HEK293 (cell line): ENCODE data around the gene DMD.

ENCODE experiments used
- CTCF ChIA-PET: fragments of 350-600 bp; formaldehyde crosslinking; extraction: SDS; loops from one replicate; lab custom pipeline; 2021; ENCODE audit warnings: antibody characterized with exemption; lab: Yijun Ruan, JAX
- POLR2A ChIA-PET: fragments of 300-600 bp; formaldehyde crosslinking; extraction: SDS; loops from one replicate; lab custom pipeline; 2020; ENCODE audit warnings: antibody characterized with exemption, inconsistent platforms; lab: Yijun Ruan, JAX
- H3K27ac ChIP-seq: fragments of 200-500 bp; sonication (Bioruptor generic); 2 replicates; pipeline ENCODE4 v1.5.1; 2014; ENCODE audit warnings: low read depth, low read length, control low read depth, inconsistent platforms; ENCODE audit errors: extremely low read depth
- H3K36me3 ChIP-seq, 2 experiments: fragments of 200-500 bp in 1 of 2; sonication (Bioruptor generic) in 1 of 2; 1 replicate in 1 of 2; 2 replicates in 1 of 2; pipeline ENCODE4 v1.5.1; 2014 to 2017; ENCODE audit warnings: inconsistent platforms in 2 of 2, low read length in 2 of 2; ENCODE audit not compliant: control insufficient read depth in 2 of 2, insufficient read depth in 1 of 2
- H3K4me1 ChIP-seq: fragments of 200-500 bp; sonication (Bioruptor generic); 2 replicates; pipeline ENCODE4 v1.5.1; 2014; ENCODE audit warnings: mild to moderate bottlenecking, low read length, inconsistent platforms; ENCODE audit not compliant: control insufficient read depth, insufficient read depth
- H3K4me3 ChIP-seq: 2 replicates; pipeline ENCODE4 v1.5.1; 2011; ENCODE audit warnings: low read depth, mild to moderate bottlenecking, control low read depth, low read length, moderate library complexity
- H3K9me3 ChIP-seq: fragments of 200-500 bp; sonication (Bioruptor generic); 2 replicates; pipeline ENCODE4 v1.5.1; 2014; ENCODE audit warnings: low read depth, low read length, inconsistent platforms; ENCODE audit not compliant: control insufficient read depth, insufficient read depth
- MEIS1 ChIP-seq: sonication (generic); formaldehyde crosslinking; IDR thresholded peaks from 2 replicates; pipeline ENCODE4 v1.8.1; 2022; ENCODE audit warnings: missing genetic modification reagents, mild to moderate bottlenecking, borderline replicate concordance
- OVOL3 ChIP-seq: fragments of 450-650 bp; formaldehyde crosslinking; IDR thresholded peaks from 2 replicates; pipeline ENCODE4 v1.5.1; 2016; ENCODE audit warnings: missing biosample characterization, missing genetic modification characterization
- PATZ1 ChIP-seq: fragments of 450-650 bp; formaldehyde crosslinking; IDR thresholded peaks from 2 replicates; pipeline ENCODE4 v1.5.1; 2016; ENCODE audit warnings: missing biosample characterization, missing genetic modification characterization
- SP7 ChIP-seq: fragments of 450-650 bp; formaldehyde crosslinking; IDR thresholded peaks from 2 replicates; pipeline ENCODE4 v1.5.1; 2016; ENCODE audit warnings: missing biosample characterization, missing genetic modification characterization
- TCF7L2 ChIP-seq: IDR thresholded peaks from 2 replicates; pipeline ENCODE4 v1.6.1; 2011; ENCODE audit warnings: low read depth, mild to moderate bottlenecking, inconsistent platforms, low read length, moderate library complexity, borderline replicate concordance
- YY2 ChIP-seq: fragments of 450-650 bp; formaldehyde crosslinking; IDR thresholded peaks from 2 replicates; pipeline ENCODE4 v1.5.1; 2016; ENCODE audit warnings: missing biosample characterization, missing genetic modification characterization
- ZBTB21 ChIP-seq: fragments of 450-650 bp; formaldehyde crosslinking; IDR thresholded peaks from 2 replicates; pipeline ENCODE4 v1.5.1; 2017; ENCODE audit warnings: missing biosample characterization, missing genetic modification characterization
- ZNF114 ChIP-seq: fragments of 450-650 bp; formaldehyde crosslinking; IDR thresholded peaks from 2 replicates; pipeline ENCODE4 v1.5.0; 2017; ENCODE audit warnings: missing biosample characterization, missing genetic modification characterization
- ZNF140 ChIP-seq: fragments of 450-650 bp; formaldehyde crosslinking; IDR thresholded peaks from 2 replicates; pipeline ENCODE4 v1.5.1; 2016; ENCODE audit warnings: missing biosample characterization, missing genetic modification characterization
- ZNF175 ChIP-seq: fragments of 450-650 bp; formaldehyde crosslinking; IDR thresholded peaks from 2 replicates; pipeline ENCODE4 v1.5.1; 2016; ENCODE audit warnings: missing biosample characterization, missing genetic modification characterization
- ZNF19 ChIP-seq: fragments of 450-650 bp; formaldehyde crosslinking; IDR thresholded peaks from 2 replicates; pipeline ENCODE4; 2016; ENCODE audit warnings: missing biosample characterization, missing genetic modification characterization, low read depth
- ZNF239 ChIP-seq: fragments of 450-650 bp; formaldehyde crosslinking; IDR thresholded peaks from 2 replicates; pipeline ENCODE4 v1.5.1; 2016; ENCODE audit warnings: missing biosample characterization, missing genetic modification characterization
- ZNF274 ChIP-seq, 2 experiments: fragments of 200-500 bp in 1 of 2; fragments of 450-650 bp in 1 of 2; sonication (Bioruptor generic) in 1 of 2; formaldehyde crosslinking in 1 of 2; IDR thresholded peaks; 2 replicates each; pipeline versions ENCODE4 v1.5.1 to v1.6.1; 2014 to 2016; ENCODE audit warnings: borderline replicate concordance in 1 of 2, inconsistent platforms in 1 of 2, low read length in 1 of 2, missing biosample characterization in 1 of 2, missing genetic modification characterization in 1 of 2
- ZNF354C ChIP-seq: fragments of 450-650 bp; formaldehyde crosslinking; IDR thresholded peaks from 2 replicates; pipeline ENCODE4 v1.5.1; 2016; ENCODE audit warnings: missing biosample characterization, missing genetic modification characterization, low read depth, borderline replicate concordance
- ZNF366 ChIP-seq: fragments of 450-650 bp; formaldehyde crosslinking; conservative IDR thresholded peaks from 2 replicates; pipeline ENCODE4 v1.5.1; 2016; ENCODE audit warnings: missing biosample characterization, missing genetic modification characterization
- ZNF426 ChIP-seq: fragments of 450-650 bp; formaldehyde crosslinking; IDR thresholded peaks from 2 replicates; pipeline ENCODE4 v1.5.1; 2017; ENCODE audit warnings: missing biosample characterization, missing genetic modification characterization, mild to moderate bottlenecking, inconsistent platforms, moderate library complexity
- ZNF449 ChIP-seq: fragments of 450-650 bp; formaldehyde crosslinking; IDR thresholded peaks from 2 replicates; pipeline ENCODE4 v1.5.1; 2017; ENCODE audit warnings: missing biosample characterization, mild to moderate bottlenecking, missing genetic modification characterization, moderate library complexity
- ZNF514 ChIP-seq: fragments of 450-650 bp; formaldehyde crosslinking; IDR thresholded peaks from 2 replicates; pipeline ENCODE4 v1.5.1; 2016; ENCODE audit warnings: missing biosample characterization, missing genetic modification characterization
- ZNF585B ChIP-seq: fragments of 450-650 bp; formaldehyde crosslinking; IDR thresholded peaks from 2 replicates; pipeline ENCODE4 v1.5.1; 2016; ENCODE audit warnings: missing biosample characterization, missing genetic modification characterization
- ZNF707 ChIP-seq: fragments of 450-650 bp; formaldehyde crosslinking; IDR thresholded peaks from 2 replicates; pipeline ENCODE4 v1.5.1; 2016; ENCODE audit warnings: missing biosample characterization, missing genetic modification characterization
- ZNF837 ChIP-seq: fragments of 450-650 bp; formaldehyde crosslinking; IDR thresholded peaks from 2 replicates; pipeline ENCODE4 v1.5.1; 2016; ENCODE audit warnings: missing biosample characterization, missing genetic modification characterization
- ZNF843 ChIP-seq: fragments of 450-650 bp; formaldehyde crosslinking; IDR thresholded peaks from 2 replicates; pipeline ENCODE4 v1.5.1; 2016; ENCODE audit warnings: missing biosample characterization, missing genetic modification characterization
- ZSCAN18 ChIP-seq: fragments of 450-650 bp; formaldehyde crosslinking; IDR thresholded peaks from 2 replicates; pipeline ENCODE4 v1.5.1; 2016; ENCODE audit warnings: missing biosample characterization, missing genetic modification characterization
- ZSCAN23 ChIP-seq: fragments of 450-650 bp; formaldehyde crosslinking; IDR thresholded peaks from 2 replicates; pipeline ENCODE4 v1.5.1; 2016; ENCODE audit warnings: missing biosample characterization, missing genetic modification characterization
- ZSCAN4 ChIP-seq: fragments of 450-650 bp; formaldehyde crosslinking; IDR thresholded peaks from 2 replicates; pipeline ENCODE4 v1.5.1; 2017; ENCODE audit warnings: missing biosample characterization, missing genetic modification characterization
- ZXDB ChIP-seq: fragments of 450-650 bp; formaldehyde crosslinking; IDR thresholded peaks from 2 replicates; pipeline ENCODE4 v1.5.1; 2016; ENCODE audit warnings: missing biosample characterization, missing genetic modification characterization
- TF ChIP-seq, protein P1 (sequence below): fragments of 450-650 bp; formaldehyde crosslinking; IDR thresholded peaks from 2 replicates; pipeline ENCODE4 v1.5.1; 2016; ENCODE audit warnings: missing biosample characterization, missing genetic modification characterization

DMD gene

DNA sequence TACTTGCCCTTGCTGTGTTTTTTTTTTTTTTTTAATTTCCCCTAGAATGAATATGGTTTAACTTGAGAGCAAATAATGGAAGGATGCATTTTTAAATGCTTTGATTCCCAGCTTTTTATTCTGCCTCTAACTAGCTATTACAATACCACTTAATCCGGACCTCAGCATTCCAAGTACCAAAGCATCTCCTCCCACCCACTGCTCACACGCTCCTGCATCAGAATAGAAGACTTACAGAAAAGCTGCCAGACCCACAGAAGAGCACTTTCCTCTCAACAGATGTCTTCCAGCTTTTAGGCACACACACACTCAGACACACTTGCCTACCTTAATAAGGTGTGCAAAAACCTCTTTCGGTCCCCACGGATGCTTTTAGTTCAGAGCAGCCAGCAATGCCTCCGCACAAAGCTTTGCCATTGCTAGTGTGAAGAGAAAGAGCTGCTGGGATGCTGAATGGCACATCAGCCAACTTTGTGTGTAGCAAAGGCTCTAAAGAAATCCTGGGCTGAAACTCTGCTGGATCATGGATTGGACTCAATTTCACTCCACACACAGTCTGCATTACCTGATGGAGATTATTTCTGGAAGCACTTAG, 1056.2 kb downstream of the DMD start:
- Histone ChIP-seq H3K4me3 (no peak overlapping the region), H3K4me1 (no peaks in the 10 kb centered on the region), H3K27ac (no peak overlapping the region), H3K36me3 (no peaks in the 10 kb centered on the region), H3K9me3 (no peaks in the 10 kb centered on the region)
- TF ChIP-seq ZNF449 (tag by site-specific recombination), result no peak
- no peak for TF ChIP-seq OVOL3 (tag by site-specific recombination)
- no peak for TF ChIP-seq ZXDB (tag by site-specific recombination)
- no peak for TF ChIP-seq ZNF843 (tag by site-specific recombination)
- no peak for TF ChIP-seq ZNF175 (tag by site-specific recombination)
- TF ChIP-seq ZNF837 (tag by site-specific recombination), result no peak
- no peak for TF ChIP-seq YY2 (tag by site-specific recombination)
- no peak for TF ChIP-seq ZNF514 (tag by site-specific recombination)
- no peak for TF ChIP-seq ZNF239 (tag by site-specific recombination)
- no peak for TF ChIP-seq ZNF707
- TF ChIP-seq ZNF354C (tag by site-specific recombination), result no peak
- TF ChIP-seq, protein P1, sequence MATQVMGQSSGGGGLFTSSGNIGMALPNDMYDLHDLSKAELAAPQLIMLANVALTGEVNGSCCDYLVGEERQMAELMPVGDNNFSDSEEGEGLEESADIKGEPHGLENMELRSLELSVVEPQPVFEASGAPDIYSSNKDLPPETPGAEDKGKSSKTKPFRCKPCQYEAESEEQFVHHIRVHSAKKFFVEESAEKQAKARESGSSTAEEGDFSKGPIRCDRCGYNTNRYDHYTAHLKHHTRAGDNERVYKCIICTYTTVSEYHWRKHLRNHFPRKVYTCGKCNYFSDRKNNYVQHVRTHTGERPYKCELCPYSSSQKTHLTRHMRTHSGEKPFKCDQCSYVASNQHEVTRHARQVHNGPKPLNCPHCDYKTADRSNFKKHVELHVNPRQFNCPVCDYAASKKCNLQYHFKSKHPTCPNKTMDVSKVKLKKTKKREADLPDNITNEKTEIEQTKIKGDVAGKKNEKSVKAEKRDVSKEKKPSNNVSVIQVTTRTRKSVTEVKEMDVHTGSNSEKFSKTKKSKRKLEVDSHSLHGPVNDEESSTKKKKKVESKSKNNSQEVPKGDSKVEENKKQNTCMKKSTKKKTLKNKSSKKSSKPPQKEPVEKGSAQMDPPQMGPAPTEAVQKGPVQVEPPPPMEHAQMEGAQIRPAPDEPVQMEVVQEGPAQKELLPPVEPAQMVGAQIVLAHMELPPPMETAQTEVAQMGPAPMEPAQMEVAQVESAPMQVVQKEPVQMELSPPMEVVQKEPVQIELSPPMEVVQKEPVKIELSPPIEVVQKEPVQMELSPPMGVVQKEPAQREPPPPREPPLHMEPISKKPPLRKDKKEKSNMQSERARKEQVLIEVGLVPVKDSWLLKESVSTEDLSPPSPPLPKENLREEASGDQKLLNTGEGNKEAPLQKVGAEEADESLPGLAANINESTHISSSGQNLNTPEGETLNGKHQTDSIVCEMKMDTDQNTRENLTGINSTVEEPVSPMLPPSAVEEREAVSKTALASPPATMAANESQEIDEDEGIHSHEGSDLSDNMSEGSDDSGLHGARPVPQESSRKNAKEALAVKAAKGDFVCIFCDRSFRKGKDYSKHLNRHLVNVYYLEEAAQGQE (tag by site-specific recombination), result no peak
- TF ChIP-seq ZNF19 (tag by site-specific recombination), result no peak
- no peak for TF ChIP-seq ZNF366 (tag by site-specific recombination)
- TF ChIP-seq ZSCAN18 (tag by site-specific recombination), result no peak
- TF ChIP-seq ZNF274 (IDR thresholded peaks at IDR 0.05; ENCODE audit: low read length), result no peak
- no peak for TF ChIP-seq ZNF274 (tag by site-specific recombination; IDR thresholded peaks at IDR 0.05; ENCODE audit: borderline replicate concordance)
- no peak for TF ChIP-seq ZNF140 (tag by site-specific recombination)
- TF ChIP-seq SP7, result no peak
- ChIA-PET POLR2A (no interaction called here), CTCF (no interaction called here)

DNA sequence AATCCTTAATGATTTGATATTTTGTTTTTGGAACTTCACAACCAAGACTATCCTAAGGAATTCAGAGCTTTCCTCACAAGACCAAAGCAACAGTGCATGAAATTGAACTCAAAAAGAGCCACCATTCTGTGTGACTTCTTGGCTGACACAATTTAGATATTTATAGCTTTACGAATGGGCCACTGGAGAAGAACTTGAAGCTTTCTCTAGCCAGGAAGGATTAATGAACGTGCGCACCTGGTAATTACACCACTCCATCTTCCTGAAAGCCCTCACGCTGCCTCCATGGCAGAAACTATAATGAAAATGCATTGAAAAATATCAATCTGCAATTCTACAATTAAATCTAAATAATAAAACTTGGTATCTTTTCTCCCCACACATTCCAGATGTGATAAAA, 1057.8 kb downstream of the DMD start:
- H3K4me1 ChIP-seq, result no peaks in the 10 kb centered on the region
- ChIA-PET CTCF (no interaction called here), POLR2A (no interaction called here)
- no peak overlapping the region for H3K27ac ChIP-seq
- H3K4me3 ChIP-seq, result no peak overlapping the region
- H3K9me3 ChIP-seq, result no peaks in the 10 kb centered on the region
- no peaks in the 10 kb centered on the region for H3K36me3 ChIP-seq
- TF ChIP-seq ZSCAN23 (tag by site-specific recombination) (no peak), PATZ1 (tag by site-specific recombination) (no peak), ZSCAN4 (tag by site-specific recombination) (no peak), ZNF426 (tag by site-specific recombination) (no peak), ZBTB21 (tag by site-specific recombination) (no peak), MEIS1 (no peak), ZNF585B (tag by site-specific recombination) (no peak), TCF7L2 (no peak), ZNF114 (tag by site-specific recombination) (no peak)
